Left colon (tissue), 2 donors: Measurements from ENCODE around the gene ZNF284. TPM values are rescaled to one million over a fixed set of nuclear protein-coding genes. Genes with fewer than 3 reads are reported as not detected.
"Not testable (repeated sequence)": the region's sequence is repeated elsewhere in the genome, so short reads cannot be mapped to it uniquely, and the experiment has no call there.

Experiments used
- ATAC-seq: fragments of 200-7000 bp; cut with Tn5 transposase; one replicate; pipeline ENCODE4 v1.9.1; 2020; ENCODE audit warnings: mild to moderate bottlenecking, moderate library complexity
- DNase-seq, 2 donors: peaks; one replicate each; pipeline ENCODE4 v3.0.0-alpha.2; 2020
- intact Hi-C, 2 donors: fragments of 100-400 bp; cut with DNase I in 1 of 2; cut with micrococcal nuclease in 1 of 2; formaldehyde crosslinking; loops; one replicate each; pipeline versions ENCODE4 v1.11.2 to v1.14.0; 2022; cut with DNase I, micrococcal nuclease
- total RNA-seq, 2 donors: library from RNA; stranded (reverse); fragmentation: NEBNext Ultra II Directional; extraction: Animal tissue kit (Norgen Biotek cat#: 25700); gene quantifications; one replicate each; pipeline ENCODE4 v1.2.1, GENCODE V29; 2021
- donor health status: DM: no; HTN: no; CAD: no.
- donor health status: DM: yes; HTN: yes; CAD: no.

The ZNF284 gene
- total RNA-seq, 2 donors from 2014 or later = 1.6 to 2.1 TPM

- peak; percentile 99 for ATAC-seq
- intact Hi-C loops = no loop called here
Measured at GRCh38 chr19:44093931-44094765, 22.2 kb downstream of the ZNF284 start, which contains the start of gene ZNF224. Gene ZNF224, plus strand, starts transcription at chr19:44094361. Its CDS starts 3,513 bp downstream, at chr19:44097874.

GRCh38 chr19:44107751-44108150 lies 35.8 kb downstream of the ZNF284 start:
- intact Hi-C loops = no loop called here
- no peak for ATAC-seq
- DNase-seq = no peak

More at GRCh38 chr19:44093931-44094765, 22.2 kb downstream of the ZNF284 start, which contains the start of gene ZNF224:
- peak; percentile 90 to 91 for DNase-seq

- no peak for DNase-seq
- no peak for ATAC-seq
- intact Hi-C loops = no loop called here
Measured at GRCh38 chr19:44109458-44109857, 37.5 kb downstream of the ZNF284 start.

- no peak for DNase-seq
Measured at GRCh38 chr19:44111910-44112463, 40.0 kb downstream of the ZNF284 start.

GRCh38 chr19:44112802-44113137 lies 40.8 kb downstream of the ZNF284 start:
- peak; percentile 14 for ATAC-seq
- intact Hi-C loops = no loop called here

More at GRCh38 chr19:44111910-44112463, 40.0 kb downstream of the ZNF284 start:
- ATAC-seq = no peak
- intact Hi-C loops = no loop called here

GRCh38 chr19:44113138-44113783 lies 41.3 kb downstream of the ZNF284 start, which contains the start of gene ZNF225:
Gene ZNF225, plus strand, starts transcription at chr19:44113399. Its CDS starts 2,429 bp downstream, at chr19:44115828.
- DNase-seq = peak; percentile 92 to 98
- peak; percentile 98 for ATAC-seq
- intact Hi-C loops = no loop called here

More at GRCh38 chr19:44112802-44113137, 40.8 kb downstream of the ZNF284 start:
- no peak for DNase-seq

GRCh38 chr19:44113784-44114390 lies 41.9 kb downstream of the ZNF284 start:
- ATAC-seq (no peak), DNase-seq (peak in 1 of 2 donors; percentile 15)
- intact Hi-C loops = no loop called here

GRCh38 chr19:44121162-44121561 lies 49.2 kb downstream of the ZNF284 start:
- intact Hi-C loops, ATAC-seq: not testable (repeated sequence)

GRCh38 chr19:44131955-44132354 lies 60.0 kb downstream of the ZNF284 start:
- intact Hi-C loops = no loop called here
- no peak for ATAC-seq
- no peak for DNase-seq

More at GRCh38 chr19:44121162-44121561, 49.2 kb downstream of the ZNF284 start:
- not testable (repeated sequence) for DNase-seq

Other genes with a start within 250 kb of the ZNF284 start
- gene ZNF283, start 244.8 kb upstream of the ZNF284 start, total RNA-seq = 10 to 100 TPM in 1 of 2 donors, 1 to 10 TPM in 1; 8.1 to 11.5 TPM
- gene ZNF404, start 188.2 kb upstream of the ZNF284 start, total RNA-seq = 1 to 10 TPM in 1 of 2 donors, under 1 TPM in 1; 0.92 to 1.3 TPM
- gene ZNF45, start 136.9 kb upstream of the ZNF284 start, total RNA-seq = 1 to 10 TPM; 8.9 to 9.2 TPM
- gene ZNF221, start 120.9 kb upstream of the ZNF284 start, total RNA-seq = 1 to 10 TPM; 1.4 to 2.1 TPM
- gene ZNF155, start 88.0 kb upstream of the ZNF284 start, total RNA-seq = 1 to 10 TPM; 6.9 to 7.1 TPM
- 1 to 10 TPM; 3.3 to 3.9 TPM for gene ZNF230, start 69.2 kb upstream of the ZNF284 start, total RNA-seq
- 1 to 10 TPM; 1.8 to 2.7 TPM for gene ZNF222, start 46.8 kb upstream of the ZNF284 start, total RNA-seq
- gene ZNF223, start 20.1 kb upstream of the ZNF284 start, total RNA-seq = 1 to 10 TPM; 5.0 to 8.4 TPM
- 10 to 100 TPM; 22.3 to 25.8 TPM for gene ZNF224, start 22.2 kb downstream of the ZNF284 start, total RNA-seq
- 1 to 10 TPM; 3.7 to 3.9 TPM for gene ZNF225, start 41.2 kb downstream of the ZNF284 start, total RNA-seq
- gene ZNF234, start 69.4 kb downstream of the ZNF284 start, total RNA-seq = 1 to 10 TPM; 7.6 to 7.7 TPM
- gene ZNF226, start 92.9 kb downstream of the ZNF284 start, total RNA-seq = 10 to 100 TPM; 16.1 to 20.3 TPM
- gene ZNF227, start 140.4 kb downstream of the ZNF284 start, total RNA-seq = 10 to 100 TPM; 10.1 to 13.5 TPM
- 1 to 10 TPM; 1.5 to 1.7 TPM for gene ZNF233, start 187.7 kb downstream of the ZNF284 start, total RNA-seq
- 1 to 10 TPM; 4.9 to 6.7 TPM for gene ZNF235, start 232.9 kb downstream of the ZNF284 start, total RNA-seq